ENCODE measurements around the gene PTPN12.
A peak's percentile ranks its signal among the peaks of the same experiment; 100 is the strongest.
"Not testable (repeated sequence)": the region's sequence is repeated elsewhere in the genome, so short reads cannot be mapped to it uniquely, and the experiment has no call there.

PTPN12 gene

DNA sequence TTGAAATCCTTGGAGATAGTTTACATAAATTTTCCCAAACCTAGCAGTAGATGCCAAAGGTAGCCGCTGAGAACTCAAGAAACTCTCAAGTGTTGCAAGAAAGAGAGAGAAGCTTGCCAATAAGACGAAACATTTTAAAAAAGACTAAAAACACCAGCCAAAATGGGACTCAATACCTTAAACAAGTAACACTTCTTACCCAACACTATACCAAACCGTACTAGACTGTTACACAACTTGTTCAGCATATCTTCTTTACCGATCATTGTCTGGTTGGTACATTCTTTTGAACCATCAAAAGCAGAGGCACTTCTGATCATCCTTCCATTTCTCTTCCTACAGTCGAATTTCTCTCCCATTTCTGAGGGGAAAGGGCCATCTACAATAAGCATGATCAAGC lies 4.8 kb upstream of the PTPN12 start:
- no peak overlapping the region for H3K4me3 ChIP-seq (ENCODE audit: low read depth, low read length)
- TF ChIP-seq, protein P1, sequence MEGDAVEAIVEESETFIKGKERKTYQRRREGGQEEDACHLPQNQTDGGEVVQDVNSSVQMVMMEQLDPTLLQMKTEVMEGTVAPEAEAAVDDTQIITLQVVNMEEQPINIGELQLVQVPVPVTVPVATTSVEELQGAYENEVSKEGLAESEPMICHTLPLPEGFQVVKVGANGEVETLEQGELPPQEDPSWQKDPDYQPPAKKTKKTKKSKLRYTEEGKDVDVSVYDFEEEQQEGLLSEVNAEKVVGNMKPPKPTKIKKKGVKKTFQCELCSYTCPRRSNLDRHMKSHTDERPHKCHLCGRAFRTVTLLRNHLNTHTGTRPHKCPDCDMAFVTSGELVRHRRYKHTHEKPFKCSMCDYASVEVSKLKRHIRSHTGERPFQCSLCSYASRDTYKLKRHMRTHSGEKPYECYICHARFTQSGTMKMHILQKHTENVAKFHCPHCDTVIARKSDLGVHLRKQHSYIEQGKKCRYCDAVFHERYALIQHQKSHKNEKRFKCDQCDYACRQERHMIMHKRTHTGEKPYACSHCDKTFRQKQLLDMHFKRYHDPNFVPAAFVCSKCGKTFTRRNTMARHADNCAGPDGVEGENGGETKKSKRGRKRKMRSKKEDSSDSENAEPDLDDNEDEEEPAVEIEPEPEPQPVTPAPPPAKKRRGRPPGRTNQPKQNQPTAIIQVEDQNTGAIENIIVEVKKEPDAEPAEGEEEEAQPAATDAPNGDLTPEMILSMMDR (IDR thresholded peaks at IDR 0.05; ENCODE audit: low read depth, low read length) = no peak

DNA sequence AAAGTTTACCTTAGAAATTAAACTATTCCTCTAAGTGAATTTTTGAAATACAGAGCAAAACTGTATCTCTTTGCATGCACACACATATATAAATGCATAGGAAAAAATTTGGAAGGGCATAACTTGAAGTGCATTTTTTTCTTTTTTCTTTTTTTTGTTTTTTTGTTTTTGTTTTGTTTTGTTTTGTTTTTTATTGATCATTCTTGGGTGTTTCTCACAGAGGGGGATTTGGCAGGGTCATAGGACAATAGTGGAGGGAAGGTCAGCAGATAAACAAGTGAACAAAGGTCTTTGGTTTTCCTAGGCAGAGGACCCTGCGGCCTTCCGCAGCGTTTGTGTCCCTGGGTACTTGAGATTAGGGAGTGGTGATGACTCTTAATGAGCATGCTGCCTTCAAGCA lies 4.4 kb upstream of the PTPN12 start:
- H3K4me3 ChIP-seq (ENCODE audit: low read depth, low read length) = not testable (repeated sequence)

DNA sequence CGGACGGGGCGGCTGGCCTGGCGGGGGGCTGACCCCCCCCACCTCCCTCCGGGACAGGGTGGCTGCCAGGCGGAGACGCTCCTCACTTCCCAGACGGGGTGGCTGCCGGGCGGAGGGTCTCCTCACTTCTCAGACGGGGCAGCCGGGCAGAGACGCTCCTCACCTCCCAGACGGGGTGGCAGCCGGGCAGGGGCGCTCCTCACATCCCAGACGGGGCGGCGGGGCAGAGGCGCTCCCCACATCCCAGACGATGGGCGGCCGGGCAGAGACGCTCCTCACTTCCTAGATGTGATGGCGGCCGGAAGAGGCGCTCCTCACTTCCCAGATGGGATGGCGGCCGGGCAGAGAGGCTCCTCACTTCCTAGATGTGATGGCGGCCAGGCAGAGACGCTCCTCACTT lies 3.0 kb upstream of the PTPN12 start:
- not testable (repeated sequence) for H3K4me3 ChIP-seq (ENCODE audit: low read depth, low read length)

DNA sequence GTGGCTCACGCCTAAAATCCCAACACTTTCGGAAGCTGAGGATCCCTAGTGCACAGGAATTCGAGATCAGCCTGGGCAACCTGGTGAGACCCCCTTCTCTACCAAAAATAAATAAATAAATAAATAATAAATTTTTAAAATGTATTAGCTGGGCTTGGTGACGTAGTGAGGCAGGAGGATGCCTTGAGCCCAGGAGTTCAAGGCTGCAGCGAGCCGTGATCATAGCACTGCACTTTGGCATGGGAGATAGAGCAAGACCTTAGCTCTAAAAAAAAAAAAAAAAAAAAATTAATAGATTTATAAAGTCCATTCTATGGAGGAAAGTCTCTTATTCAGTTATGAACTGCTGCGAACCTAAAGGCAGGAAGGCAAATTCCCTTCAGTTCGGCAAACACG lies 1.1 kb upstream of the PTPN12 start:
- H3K4me3 ChIP-seq (ENCODE audit: low read depth, low read length) = peak overlapping the region; percentile 75
- TF ChIP-seq, protein P1 (IDR thresholded peaks at IDR 0.05; ENCODE audit: low read depth, low read length) = no peak

DNA sequence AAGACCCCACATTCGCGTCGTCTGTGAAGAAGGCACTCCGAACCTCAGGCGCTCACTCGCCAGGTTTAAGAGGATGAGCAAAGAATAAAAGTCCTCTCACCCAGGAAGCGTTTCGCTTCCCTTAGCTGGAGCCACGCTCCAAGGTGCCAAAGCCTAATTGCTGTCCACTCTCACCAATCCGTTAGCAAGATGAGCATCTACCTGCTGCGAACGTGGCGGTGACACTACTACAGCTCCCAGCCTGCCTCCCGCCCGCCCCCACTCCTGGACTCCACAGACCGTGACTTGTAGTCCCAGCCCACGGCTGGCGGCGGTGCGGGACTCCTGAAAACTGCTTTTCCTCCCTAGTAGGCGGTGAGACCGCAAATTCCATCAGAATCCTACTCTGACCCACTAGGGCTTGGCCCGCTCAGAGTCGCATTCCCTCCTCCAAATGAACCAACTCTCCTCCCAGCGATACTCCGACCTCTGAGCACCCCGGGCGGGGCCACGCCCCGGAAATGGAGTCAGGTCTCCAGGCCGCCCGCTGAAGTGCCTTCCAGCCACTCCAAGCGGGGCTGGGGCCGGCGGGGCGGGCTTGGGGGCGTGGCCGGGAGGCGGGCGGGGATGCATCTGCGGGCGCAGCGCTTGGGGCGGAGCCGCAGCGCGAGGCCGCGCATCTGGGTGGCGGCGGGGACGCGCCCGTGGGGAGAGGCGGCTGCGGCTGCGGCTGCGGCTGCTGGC lies 521 bp upstream of the PTPN12 start:
- TF ChIP-seq, protein P1 (IDR thresholded peaks at IDR 0.05; ENCODE audit: low read depth, low read length) = no peak
- H3K4me3 ChIP-seq (ENCODE audit: low read depth, low read length) = peak overlapping the region; percentile 75

DNA sequence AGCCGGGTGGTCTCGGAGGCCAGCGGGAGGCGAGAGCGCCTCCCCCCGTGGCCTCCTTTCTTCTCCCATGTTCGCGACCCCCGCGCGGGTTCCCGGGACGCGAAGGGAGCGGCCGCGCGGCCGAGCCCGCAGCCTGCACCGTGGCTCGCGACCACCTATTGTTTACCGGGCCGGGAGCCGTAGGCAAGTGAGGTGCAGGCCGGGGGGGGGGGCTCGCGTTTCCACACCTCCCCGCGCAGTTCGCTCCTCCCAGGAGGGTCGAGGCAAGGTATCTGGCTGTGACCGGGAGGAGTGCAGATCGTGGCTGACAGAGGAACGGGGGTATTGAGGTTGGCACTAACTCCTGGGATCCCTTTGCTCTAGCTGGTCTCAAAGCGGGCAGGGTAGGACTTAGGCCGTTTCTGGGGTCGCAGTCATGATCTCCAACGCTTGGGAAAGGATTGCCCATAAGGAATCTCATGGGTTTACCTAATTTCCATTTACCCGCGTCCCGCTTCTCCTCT lies 734 bp downstream of the PTPN12 start:
- H3K4me3 ChIP-seq (ENCODE audit: low read depth, low read length) = peak overlapping the region; percentile 75
- TF ChIP-seq, protein P1 (IDR thresholded peaks at IDR 0.05; ENCODE audit: low read depth, low read length) = no peak

DNA sequence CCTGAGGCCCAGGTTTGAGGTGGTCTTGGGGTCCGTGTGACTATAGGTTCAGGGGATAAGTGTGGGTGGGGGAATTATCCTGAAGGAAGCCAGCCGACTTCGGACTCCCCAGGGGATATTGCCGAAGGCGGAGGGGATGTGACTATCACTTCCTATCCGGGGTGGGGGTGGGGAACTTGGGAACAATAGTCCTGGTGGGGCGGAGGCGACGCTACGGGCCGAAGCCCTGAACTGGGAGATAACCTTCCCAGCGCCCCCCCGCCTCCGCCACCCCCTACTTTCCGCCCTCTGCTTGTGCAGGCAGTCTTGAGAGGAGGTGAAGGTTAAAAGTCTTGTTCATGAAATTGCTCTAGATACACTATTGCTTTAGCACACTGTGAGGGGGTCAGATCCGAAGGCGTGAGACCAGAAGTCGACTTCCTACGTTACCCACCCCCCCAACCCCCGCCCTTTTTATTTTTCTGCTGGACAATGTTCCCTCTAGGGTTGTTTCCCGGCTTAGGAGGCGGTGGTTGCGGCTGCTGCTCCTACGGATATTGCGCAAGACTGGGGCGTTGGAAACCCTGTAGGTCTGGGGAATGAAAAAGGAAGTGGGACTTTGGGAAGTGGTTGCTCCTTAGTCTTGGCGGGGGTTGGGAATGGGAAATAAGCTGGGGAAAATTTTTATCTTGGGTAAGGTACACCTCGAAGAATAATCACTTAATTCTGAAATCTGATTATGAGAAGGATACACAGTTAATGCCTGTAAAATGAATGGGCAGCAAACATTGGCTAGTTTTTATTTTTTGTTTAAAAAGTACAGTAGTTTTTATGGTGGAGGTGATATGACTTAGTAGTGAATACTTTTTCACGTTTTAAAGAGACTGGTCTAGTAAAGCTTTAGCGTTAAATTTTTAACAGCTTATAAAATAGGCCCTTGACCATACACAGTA lies 1.5 kb downstream of the PTPN12 start:
- TF ChIP-seq, protein P1 (IDR thresholded peaks at IDR 0.05; ENCODE audit: low read depth, low read length) = no peak
- H3K4me3 ChIP-seq (ENCODE audit: low read depth, low read length) = peak overlapping the region; percentile 75

DNA sequence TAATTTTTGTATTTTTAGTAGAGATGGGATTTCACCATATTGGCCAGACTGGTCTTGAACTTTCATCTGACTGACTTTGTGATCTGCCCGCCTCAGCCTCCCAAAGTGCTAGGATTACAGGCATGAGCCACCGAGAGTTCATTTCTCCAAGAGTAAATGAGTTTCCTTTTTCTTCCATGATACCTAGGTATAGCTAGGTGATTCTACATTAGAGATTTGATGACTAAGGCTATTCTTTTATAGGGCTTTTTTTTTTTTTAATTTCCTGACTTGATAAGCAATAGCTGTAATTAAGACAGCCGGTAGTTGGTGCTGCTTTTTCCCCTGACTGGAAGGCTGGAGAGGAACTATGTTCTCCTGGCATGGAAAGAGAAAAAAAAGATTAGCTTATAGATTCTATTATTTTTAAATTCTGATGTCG lies 3.3 kb downstream of the PTPN12 start:
- H3K4me3 ChIP-seq (ENCODE audit: low read depth, low read length) = no peak overlapping the region

DNA sequence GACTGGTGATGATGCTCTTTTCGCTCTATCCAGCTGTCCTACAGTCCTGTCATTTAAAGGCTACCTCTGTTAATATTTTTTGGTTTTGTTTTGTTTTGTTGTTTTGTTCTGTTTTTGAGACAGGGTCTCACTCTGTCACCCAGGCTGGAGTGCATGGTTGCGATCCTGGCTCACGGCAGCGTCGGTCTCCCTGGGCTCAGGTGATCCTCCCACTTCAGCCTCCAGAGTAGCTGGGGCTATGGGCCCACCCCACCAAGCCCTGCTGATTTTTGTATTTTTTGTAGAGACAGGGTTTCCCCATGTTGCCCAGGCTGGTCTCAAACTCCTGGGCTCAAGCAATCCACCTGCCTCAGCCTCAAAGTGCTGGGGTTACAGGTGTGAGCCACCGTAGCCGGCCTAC lies 3.9 kb downstream of the PTPN12 start:
- H3K4me3 ChIP-seq (ENCODE audit: low read depth, low read length) = not testable (repeated sequence)

More for the DNA sequence above, 3.3 kb downstream of the PTPN12 start:
- TF ChIP-seq, protein P1 (IDR thresholded peaks at IDR 0.05; ENCODE audit: low read depth, low read length) = no peak

Measured in WI38 (cell line).